Lung (tissue), 12 donors: ENCODE data around the gene FANCD2. TPM values are rescaled to one million over a fixed set of nuclear protein-coding genes. Genes with fewer than 3 reads are reported as not detected.
"Not testable (repeated sequence)": the region's sequence is repeated elsewhere in the genome, so short reads cannot be mapped to it uniquely, and the experiment has no call there.

Experiments used
- ATAC-seq: fragments of 200-7000 bp; cut with Tn5 transposase; one replicate; pipeline ENCODE4 v1.9.1; 2020; ENCODE audit warnings: moderate number of reproducible peaks; ENCODE audit not compliant: insufficient read depth, low FRiP score
- DNase-seq, 3 donors: peaks; one replicate each; pipeline ENCODE4 v3.0.0-alpha.2; 2013 to 2017
- H3K27ac ChIP-seq, 2 donors: one replicate each; pipeline ENCODE4 v1.5.1; 2013; ENCODE audit warnings: mild to moderate bottlenecking in 2 of 2, moderate library complexity in 2 of 2, control low read depth in 1 of 2, inconsistent platforms in 1 of 2, low read depth in 1 of 2, low read length in 1 of 2
- H3K27me3 ChIP-seq, 3 donors: one replicate each; pipeline ENCODE4 v1.5.1; 2013; ENCODE audit warnings: low read length in 2 of 3; ENCODE audit not compliant: control insufficient read depth in 3 of 3, insufficient read depth in 3 of 3
- H3K36me3 ChIP-seq, 4 donors: one replicate each; pipeline ENCODE4 v1.5.1; 2013; ENCODE audit warnings: low read length in 4 of 4, mild to moderate bottlenecking in 1 of 4, moderate library complexity in 1 of 4; ENCODE audit not compliant: control insufficient read depth in 4 of 4, insufficient read depth in 4 of 4
- H3K4me1 ChIP-seq, 5 donors: one replicate each; pipeline ENCODE4 v1.5.1; 2013; ENCODE audit warnings: low read length in 5 of 5, mild to moderate bottlenecking in 2 of 5, moderate library complexity in 1 of 5; ENCODE audit not compliant: control insufficient read depth in 5 of 5, insufficient read depth in 5 of 5
- H3K4me3 ChIP-seq: one replicate; pipeline ENCODE4 v1.5.1; 2013; ENCODE audit warnings: mild to moderate bottlenecking, control low read depth, moderate library complexity
- H3K9ac ChIP-seq, 2 donors: one replicate each; pipeline ENCODE4 v1.5.1; 2013; ENCODE audit warnings: low read length in 2 of 2, control low read depth in 1 of 2; ENCODE audit not compliant: insufficient read depth in 1 of 2
- H3K9me3 ChIP-seq, 4 donors: one replicate each; pipeline ENCODE4 v1.5.1; 2013; ENCODE audit warnings: low read length in 3 of 4, mild to moderate bottlenecking in 1 of 4, moderate library complexity in 1 of 4; ENCODE audit not compliant: control insufficient read depth in 4 of 4, insufficient read depth in 3 of 4
- WGBS, 2 donors: extraction: QIAGEN DNeasy Blood & Tissue Kit; methylation state at CpG; one replicate each; pipeline ENCODE4 v1.1.7; 2013; 5-methylcytosine and 5-hydroxymethylcytosine counted together
- polyA plus RNA-seq, 2 donors: library from polyadenylated mRNA; stranded (reverse); fragments of 200-250 nt; gene quantifications; one replicate each; pipeline ENCODE4 v1.2.1, GENCODE V29; 2013
- total RNA-seq, 2 donors: library from RNA; depleted of rRNA in 1 of 2; stranded (reverse); fragments of >200 nt in 1 of 2; gene quantifications; one replicate each; pipeline ENCODE4 v1.2.1, GENCODE V29; 2014 to 2021
- TF ChIP-seq, protein P1 (sequence below): IDR thresholded peaks from 2 replicates; pipeline ENCODE4 v1.5.1; 2012; ENCODE audit warnings: mild to moderate bottlenecking; ENCODE audit errors: control extremely low read depth, extremely low read depth
- donor health status: control.
- donor health status: control.
- donor health status: Bipolar disorder and iron deficiency.
- donor health status: healthy.
- donor health status: DM: yes; HTN: yes; CAD: no.

FANCD2 gene
- total and polyA plus RNA-seq, 4 donors, result 2.9 to 8.6 (median 4.4) TPM

DNA sequence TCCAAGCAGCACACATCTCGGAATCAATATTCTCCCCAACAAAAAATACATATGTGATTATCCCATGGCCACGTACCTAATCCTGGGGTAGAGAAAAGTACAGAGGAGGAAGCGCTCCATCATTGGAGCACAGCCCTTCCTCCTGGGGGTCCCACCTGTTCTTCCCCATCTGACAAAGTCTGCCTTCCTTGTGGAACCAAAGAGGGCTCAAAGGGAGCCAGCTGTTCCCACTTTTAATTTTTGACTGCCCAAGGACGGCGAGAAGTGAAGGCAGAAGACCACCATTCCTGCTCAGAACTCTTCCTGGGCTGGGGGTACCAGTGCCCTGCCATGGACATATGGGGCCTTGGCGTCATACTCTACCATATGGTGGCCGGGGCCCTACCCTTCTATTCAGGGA lies 14.1 kb upstream of the FANCD2 start:
- DNase-seq (no peak), ATAC-seq (no peak)
- no peaks in the 10 kb centered on the region for H3K9me3 ChIP-seq
- H3K27ac ChIP-seq, result peak overlapping the region in 1 of 2 donors; percentile 52
- H3K36me3 ChIP-seq, result no peaks in the 10 kb centered on the region
- H3K9ac ChIP-seq, result no peak overlapping the region
- H3K4me1 ChIP-seq, result peaks cover 7 to 42% (median 17%) of the 10 kb centered on the region in 5 donors
- H3K4me3 ChIP-seq, result no peak overlapping the region
- H3K27me3 ChIP-seq, result no peaks in the 10 kb centered on the region
- WGBS, 2 donors, result 94 to 96% methylated on average over 7 of the region's 7 CpGs
- TF ChIP-seq, protein P1, sequence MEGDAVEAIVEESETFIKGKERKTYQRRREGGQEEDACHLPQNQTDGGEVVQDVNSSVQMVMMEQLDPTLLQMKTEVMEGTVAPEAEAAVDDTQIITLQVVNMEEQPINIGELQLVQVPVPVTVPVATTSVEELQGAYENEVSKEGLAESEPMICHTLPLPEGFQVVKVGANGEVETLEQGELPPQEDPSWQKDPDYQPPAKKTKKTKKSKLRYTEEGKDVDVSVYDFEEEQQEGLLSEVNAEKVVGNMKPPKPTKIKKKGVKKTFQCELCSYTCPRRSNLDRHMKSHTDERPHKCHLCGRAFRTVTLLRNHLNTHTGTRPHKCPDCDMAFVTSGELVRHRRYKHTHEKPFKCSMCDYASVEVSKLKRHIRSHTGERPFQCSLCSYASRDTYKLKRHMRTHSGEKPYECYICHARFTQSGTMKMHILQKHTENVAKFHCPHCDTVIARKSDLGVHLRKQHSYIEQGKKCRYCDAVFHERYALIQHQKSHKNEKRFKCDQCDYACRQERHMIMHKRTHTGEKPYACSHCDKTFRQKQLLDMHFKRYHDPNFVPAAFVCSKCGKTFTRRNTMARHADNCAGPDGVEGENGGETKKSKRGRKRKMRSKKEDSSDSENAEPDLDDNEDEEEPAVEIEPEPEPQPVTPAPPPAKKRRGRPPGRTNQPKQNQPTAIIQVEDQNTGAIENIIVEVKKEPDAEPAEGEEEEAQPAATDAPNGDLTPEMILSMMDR, result no peak

DNA sequence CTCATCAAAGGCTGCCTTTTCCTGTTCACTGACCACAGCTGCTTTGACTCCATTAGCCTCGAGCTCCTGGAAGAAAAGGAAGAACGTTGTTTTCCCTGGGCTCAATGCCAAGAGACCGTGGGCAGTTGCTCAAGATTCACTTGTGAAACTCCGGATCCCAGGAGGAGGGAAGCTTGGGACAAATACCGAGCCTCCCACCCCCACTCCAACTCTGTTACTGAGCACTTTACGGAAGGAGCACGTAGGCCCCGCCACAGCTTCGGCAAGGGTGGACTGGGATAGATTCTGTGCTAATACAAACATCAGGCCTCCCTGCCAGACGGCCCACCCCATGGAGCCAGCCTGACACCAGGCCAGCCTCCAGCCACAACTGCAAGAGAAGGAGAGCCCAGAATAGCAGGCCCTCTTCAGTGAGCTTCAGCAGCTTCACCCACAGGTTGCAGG lies 10.8 kb upstream of the FANCD2 start:
- 2 to 5% methylated on average over 10 of the region's 10 CpGs for WGBS, 2 donors
- peaks cover 5 to 23% (median 12%) of the 10 kb centered on the region in 5 donors for H3K4me1 ChIP-seq
- TF ChIP-seq, protein P1, result no peak
- peak overlapping the region; percentile 63 to 91 for H3K27ac ChIP-seq
- H3K9ac ChIP-seq, result peak overlapping the region in 1 of 2 donors; percentile 71
- H3K36me3 ChIP-seq, result peaks cover 0 to 14% (median 2%) of the 10 kb centered on the region in 4 donors
- no peaks in the 10 kb centered on the region for H3K9me3 ChIP-seq
- H3K4me3 ChIP-seq, result no peak overlapping the region
- ATAC-seq (peak; percentile 38), DNase-seq (peak; percentile 94 to 98 (median 98))
- no peaks in the 10 kb centered on the region for H3K27me3 ChIP-seq

DNA sequence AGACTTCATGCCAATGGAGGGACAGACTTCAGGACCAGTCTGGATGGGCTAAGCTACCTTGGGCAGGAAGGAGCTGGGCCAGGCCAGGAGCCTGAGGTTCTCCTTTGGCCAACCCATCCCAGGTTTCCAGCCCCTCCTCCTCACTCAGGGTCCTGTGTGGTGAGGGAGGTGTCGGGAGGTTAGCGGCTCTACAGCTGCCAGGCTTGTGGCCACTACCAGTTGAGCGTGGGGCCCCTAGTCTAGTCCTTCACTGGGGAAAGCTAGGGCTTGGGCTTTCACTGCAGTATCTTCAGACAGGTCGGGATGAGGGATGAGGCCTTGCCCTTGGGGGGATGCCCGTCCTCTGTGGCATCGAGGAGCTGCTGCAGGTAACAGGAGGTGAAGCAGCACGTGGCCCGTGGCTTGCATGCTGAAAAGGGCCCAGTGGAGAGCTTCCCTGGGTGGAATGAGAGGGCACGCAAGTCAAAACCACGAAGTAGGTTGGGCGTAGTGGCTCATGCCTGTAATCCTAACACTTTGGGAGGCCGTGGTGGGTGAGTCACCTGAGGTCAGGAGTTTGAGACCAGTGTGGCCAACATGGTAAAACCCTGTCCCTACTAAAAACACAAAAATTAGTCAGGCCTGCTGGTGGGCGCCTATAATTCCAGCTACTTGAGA lies 8.5 kb upstream of the FANCD2 start:
- Histone ChIP-seq H3K27ac (no peak overlapping the region), H3K27me3 (no peaks in the 10 kb centered on the region), H3K4me3 (no peak overlapping the region), H3K9ac (no peak overlapping the region), H3K4me1 (peaks cover 4 to 15% (median 9%) of the 10 kb centered on the region in 5 donors), H3K36me3 (peaks cover 3 to 29% (median 10%) of the 10 kb centered on the region in 4 donors), H3K9me3 (no peaks in the 10 kb centered on the region)
- WGBS, 2 donors, result 76 to 84% methylated on average over 13 of the region's 13 CpGs
- ATAC-seq (no peak), DNase-seq (no peak)
- TF ChIP-seq, protein P1, result no peak

DNA sequence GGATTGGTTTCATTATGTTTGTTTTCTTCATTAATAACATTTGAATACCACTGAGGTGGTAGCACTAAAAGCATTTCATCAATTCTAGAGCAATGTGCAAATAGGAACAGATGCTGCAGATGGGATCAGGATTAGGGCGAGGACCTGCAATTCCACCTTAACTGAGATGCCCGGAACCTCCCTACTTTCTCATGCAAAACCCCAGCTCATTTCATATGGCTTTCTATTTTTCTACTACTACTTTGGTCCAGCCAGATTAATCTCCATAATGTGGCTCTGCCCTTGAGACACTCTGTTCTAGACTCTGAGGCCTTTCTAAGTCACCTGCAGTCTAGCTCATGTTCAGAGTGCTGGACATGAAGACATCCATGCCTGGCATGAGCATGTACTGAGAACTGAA lies 7.4 kb upstream of the FANCD2 start:
- peaks cover 3 to 37% (median 14%) of the 10 kb centered on the region in 4 donors for H3K36me3 ChIP-seq
- H3K4me1 ChIP-seq, result peaks cover 4 to 15% (median 9%) of the 10 kb centered on the region in 5 donors

More for the DNA sequence above, 7.4 kb upstream of the FANCD2 start:
- not testable (repeated sequence) for DNase-seq, H3K9ac ChIP-seq, ATAC-seq, H3K27ac ChIP-seq, H3K4me3 ChIP-seq, H3K27me3 ChIP-seq, H3K9me3 ChIP-seq
- WGBS, 2 donors, result 93 to 98% methylated on average over 2 of the region's 2 CpGs
